Activated T-cell treated with anti-CD3 and anti-CD28 coated beads for 1 hour (primary cell): ENCODE results near the gene TMEM117.

Experiments
- DNase-seq: peaks from one replicate; pipeline ENCODE4 v3.0.0-alpha.2; 2020; ENCODE audit warnings: low read depth

Gene TMEM117

GRCh38 chr12:43964033-43964432, 128.2 kb downstream of the TMEM117 start:
- DNase-seq = no peak

DNA sequence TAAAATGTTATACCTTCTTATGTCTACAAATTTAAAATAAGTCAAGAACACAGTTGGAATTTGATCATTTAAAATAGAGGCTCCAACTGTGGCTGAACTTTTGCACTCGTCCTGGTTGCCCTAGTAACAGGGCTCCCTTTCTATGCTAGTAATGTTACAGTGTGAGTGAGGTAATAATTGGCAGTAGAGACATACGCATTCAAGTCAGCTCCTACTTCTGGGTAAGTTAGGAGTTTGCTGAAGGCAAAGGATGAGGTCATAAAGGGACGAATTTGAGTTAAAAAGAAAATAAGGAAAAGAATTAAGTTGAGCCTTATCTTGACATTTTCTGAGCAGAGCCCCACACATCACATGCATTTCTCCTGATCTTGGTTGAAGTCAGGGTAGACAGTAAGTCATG, 129.1 kb downstream of the TMEM117 start:
- no peak for DNase-seq

GRCh38 chr12:43965899-43966298, 130.0 kb downstream of the TMEM117 start:
- DNase-seq = no peak

- DNase-seq = no peak
These were observed 132.9 kb downstream of the TMEM117 start for GRCh38 chr12:43968736-43969135.

DNA sequence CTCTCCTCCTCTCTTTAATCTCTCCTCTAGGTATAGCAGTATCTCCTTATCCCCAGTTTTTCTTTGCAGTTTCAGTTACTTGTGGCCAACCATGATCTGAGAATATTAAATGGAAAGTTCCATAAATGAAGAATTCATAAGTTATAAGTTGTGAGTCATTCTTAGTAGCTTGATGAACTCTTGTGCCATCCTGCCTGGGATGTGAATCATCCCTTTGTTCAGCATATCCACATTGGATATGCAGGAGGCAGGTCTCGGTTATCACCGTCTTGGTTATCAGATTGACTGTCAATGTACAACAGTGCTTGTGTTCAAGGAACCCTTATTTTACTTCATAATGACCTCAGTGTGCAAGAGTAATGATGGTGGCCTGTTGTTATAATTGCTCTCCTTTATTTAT, 134.0 kb downstream of the TMEM117 start:
- DNase-seq = no peak

- no peak for DNase-seq
These were observed 137.5 kb downstream of the TMEM117 start for GRCh38 chr12:43973385-43973784.

DNA sequence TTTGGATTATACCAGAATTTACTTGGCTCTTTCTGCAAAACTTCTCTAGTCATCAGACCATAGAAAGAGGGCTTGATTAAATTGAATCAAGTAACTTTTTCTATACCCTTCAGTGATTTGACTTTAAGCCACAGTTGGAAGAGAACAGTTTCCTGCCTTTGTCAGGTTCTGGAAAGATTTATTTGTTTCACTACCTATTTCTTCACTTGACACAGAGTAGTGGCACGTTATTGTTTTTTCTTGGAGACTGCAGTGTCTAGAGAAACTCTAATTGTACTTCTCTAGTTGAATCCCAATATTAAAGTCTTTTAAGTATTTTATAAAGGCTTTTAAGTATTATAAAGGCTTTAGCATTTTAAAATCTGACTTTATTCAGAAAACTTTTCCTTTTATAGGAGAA, 138.1 kb downstream of the TMEM117 start:
- DNase-seq = no peak

DNA sequence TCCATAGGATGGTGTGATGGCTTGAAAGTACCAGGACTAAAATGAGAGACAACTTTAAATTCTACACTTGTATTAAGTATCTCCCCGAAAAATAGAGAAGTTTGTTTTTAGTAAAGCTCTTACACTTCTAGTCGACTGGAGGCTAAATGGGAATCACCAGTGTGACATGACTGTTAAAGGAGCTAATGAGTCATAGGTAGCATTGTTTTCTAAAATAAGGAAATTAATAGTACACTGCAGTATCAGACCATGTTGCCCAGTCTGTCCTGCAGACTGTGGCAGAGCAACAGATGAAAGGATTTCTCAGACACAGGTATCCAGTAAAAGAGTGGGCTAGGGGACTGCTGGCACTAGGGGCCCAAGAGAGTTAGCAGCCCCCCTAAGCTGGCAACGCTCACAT, 140.1 kb downstream of the TMEM117 start:
- no peak for DNase-seq

DNA sequence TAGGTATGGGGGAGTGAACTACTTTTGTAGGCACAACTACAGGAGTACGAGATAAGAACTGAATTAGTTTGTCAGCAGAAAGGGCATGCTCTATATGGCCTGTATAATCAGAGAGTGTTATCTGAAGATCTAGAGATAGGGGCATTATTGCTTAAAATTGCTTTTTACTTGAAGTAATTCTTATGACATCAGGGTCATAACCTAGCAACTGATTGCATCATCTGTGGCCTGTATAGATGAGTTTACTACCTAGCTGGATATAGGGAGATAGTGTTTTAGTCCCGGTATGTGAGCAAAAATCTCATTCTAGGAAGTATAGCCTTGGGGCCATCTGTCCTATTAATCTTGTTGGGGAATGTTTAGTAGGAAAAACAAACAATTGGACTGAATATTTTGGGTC, 142.7 kb downstream of the TMEM117 start:
- no peak for DNase-seq

DNA sequence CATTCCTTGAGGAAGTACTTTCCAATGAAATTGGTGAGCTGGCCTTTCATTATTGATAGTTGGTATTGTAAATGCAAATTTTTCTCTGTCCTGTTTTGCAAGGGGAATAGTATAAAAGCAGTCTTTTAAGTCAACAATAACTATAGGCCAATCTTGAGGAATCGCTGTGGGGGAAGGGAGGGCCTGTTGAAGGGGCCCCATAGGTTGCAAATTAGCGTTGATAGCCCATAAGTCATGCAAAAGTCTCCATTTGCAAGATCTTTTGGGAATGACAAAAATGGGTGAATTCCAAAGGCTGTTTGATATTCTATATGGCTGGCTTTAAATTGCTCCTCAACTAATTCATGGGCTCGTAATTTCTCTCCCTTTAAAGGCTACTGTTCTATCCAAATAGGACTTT, 143.6 kb downstream of the TMEM117 start:
- no peak for DNase-seq

DNA sequence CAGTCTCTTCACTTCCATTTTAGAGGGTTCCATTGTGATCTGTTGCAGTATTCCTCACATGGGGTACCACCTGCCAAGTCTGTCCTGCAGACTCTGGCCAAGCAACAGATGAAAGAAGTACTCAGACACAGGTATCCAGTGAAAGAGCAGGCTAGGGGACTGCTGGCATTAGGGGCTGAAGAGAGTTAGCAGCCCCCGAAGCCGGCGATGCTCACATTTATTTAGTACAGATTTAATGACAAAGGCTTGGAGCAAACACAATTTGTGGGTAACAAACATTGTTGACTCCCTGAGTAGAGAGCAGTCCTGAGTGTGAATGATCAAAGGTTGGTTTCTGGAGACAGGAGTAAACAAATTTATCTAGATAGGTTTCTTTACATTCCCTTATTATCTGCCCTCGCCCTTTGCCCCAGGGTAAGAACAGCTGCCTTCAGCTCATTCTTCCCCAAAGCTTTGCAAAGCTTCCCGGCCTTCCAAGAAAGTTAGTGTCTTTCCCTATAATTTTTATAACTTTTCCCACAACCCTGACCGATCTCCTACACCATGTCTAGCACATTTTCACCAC, 144.8 kb downstream of the TMEM117 start:
- no peak for DNase-seq

DNA sequence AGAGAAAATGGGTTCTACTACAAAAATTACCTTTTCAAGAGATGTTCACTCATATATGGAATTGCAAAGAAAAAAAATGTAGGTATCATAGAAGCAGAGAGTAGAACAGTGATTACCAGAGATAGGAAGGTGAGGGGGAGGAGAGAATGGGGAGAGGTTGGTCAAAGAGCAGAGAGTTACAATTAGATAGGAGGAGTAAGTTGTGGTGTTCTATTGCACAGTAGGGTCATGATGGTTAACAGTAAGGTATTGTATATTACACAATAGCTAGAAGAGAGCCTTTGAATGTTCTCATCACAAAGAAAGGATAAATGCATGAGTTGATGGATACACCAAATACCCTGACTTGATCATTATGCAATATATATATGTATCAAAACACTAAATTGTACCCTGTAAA, 145.8 kb downstream of the TMEM117 start:
- no peak for DNase-seq

DNA sequence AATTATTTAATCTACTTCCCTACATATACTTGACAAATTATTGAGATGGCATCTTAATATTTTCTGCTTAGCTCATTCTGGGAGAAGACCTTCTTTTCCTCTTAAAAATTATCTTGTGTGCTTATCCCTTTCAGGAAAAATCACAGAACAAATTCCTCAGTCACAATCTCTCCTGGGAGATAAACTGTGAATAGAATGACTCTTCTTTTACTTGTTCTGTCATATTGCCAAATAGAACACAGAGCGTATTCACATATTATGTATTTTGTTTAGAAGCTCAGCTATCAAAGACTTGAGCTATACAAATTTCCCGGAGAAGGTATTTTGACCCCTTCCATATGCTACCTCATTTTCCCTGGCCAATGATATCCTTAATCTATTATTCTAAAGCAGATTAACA, 146.7 kb downstream of the TMEM117 start:
- DNase-seq = no peak

DNA sequence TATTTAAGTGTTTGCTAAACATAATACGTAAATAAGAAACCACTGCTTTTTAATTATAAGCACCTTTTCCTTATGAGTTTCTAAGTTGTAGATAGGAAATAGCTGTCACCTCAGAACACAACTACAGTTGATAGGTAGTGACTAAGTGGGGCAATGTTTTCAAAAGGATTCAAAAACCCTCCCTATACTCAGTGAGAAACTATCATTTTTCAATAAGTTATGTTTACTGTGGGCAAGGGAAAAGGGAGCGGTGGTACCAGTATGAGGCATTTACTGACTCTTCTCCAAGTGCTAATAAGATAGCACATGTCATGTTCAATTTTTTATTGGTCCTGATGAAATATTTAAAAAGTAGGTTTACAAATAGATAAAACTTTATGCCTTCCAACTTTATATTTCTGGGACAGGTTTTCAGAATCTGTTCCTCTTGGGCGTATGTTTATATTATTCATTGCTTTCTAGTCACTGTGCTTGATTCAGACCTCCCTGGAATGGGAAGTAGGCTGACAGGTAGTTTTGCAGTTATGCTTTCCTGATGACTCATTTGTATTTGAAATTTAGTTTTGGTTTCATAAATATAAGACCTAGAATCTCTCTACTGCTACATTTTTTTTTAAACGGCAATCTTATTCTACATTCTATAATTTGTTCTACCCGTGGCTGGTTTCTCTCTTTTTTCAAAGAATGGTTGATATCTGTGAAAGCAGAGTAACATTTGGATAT, 153.1 kb downstream of the TMEM117 start:
- DNase-seq = no peak

- DNase-seq = no peak
These were observed 157.0 kb downstream of the TMEM117 start for GRCh38 chr12:43992856-43993255.

GRCh38 chr12:44000309-44000952, 164.6 kb downstream of the TMEM117 start:
- DNase-seq = no peak

- no peak for DNase-seq
These were observed 166.7 kb downstream of the TMEM117 start for GRCh38 chr12:44002607-44003006.

GRCh38 chr12:44003721-44004120, 167.8 kb downstream of the TMEM117 start:
- DNase-seq = no peak

DNA sequence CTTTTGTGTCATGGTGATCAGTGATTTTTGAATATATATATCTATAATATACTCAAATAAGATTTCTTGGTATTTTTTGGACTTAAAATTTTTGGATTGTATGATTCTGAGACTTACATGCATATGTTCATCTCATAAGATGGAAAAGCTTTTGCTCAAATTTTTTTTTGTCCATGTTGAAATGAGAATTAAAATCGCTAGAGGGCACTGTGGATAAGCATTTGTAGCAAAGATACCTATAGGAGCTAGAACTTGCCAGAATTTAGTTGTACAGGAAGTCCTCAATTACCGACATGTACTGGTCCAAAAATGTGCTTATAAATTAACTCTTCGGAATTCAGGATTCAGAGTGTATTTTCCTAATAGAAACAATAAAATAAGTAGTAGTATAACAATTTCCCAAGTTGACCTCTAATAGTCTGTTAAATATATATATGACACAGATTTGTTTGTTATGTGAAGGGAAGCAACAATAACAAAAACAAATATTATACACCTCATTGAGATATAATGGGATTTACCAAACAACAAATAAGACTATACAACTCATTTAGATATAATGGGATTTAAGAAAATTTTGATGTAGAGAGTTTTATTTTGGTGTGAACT, 179.6 kb downstream of the TMEM117 start:
- no peak for DNase-seq

DNA sequence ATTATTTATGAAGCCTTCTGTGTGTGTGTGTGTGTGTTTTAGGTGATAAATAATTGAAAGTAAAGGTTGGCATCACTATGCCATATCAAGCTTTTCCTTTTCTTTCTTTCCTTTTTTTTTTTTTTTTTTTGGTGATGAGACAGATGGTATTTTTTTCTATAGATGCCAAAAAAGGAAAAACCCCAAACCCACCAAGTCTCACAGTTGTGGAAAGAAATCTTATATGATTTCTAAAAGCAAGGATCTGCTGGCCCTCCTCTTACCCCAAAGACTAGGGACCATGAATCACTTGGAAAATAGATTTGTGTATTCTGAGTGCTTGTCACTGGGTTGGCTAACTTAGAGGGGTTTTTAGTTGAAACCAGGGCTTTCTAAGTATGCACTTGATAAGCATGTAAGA, 181.3 kb downstream of the TMEM117 start:
- no peak for DNase-seq

DNA sequence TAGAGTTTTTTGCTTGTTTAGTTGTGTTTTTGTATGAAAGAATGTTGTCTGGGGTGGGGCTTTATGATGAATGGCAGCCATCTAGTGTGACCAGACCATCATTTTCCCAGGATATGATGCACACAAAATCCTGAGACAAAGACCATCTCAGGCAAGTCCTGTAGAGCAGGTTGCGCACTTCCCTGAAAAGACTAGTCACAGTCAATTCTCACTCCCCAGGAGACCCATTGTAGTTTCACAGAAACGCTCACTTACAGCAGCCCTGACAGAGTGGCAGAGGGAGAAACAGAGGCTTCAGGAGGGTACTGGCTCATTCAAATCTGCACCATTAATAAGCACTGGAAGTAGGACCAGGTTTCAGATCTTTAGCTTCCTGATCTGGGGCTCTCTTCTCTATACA, 183.2 kb downstream of the TMEM117 start:
- DNase-seq = no peak

GRCh38 chr12:44020555-44020954, 184.7 kb downstream of the TMEM117 start:
- DNase-seq = no peak

GRCh38 chr12:44021471-44021971, 185.6 kb downstream of the TMEM117 start:
- no peak for DNase-seq
